GM23338 (cell line): ENCODE data around the gene FAR1. TPM values are rescaled to one million over a fixed set of nuclear protein-coding genes. Genes with fewer than 3 reads are reported as not detected.

ENCODE experiments used
- ATAC-seq: fragments of 200-7000 bp; cut with Tn5 transposase; 3 replicates; pipeline ENCODE4 v1.9.1; 2020
- DNase-seq: peaks from one replicate; pipeline ENCODE4 v3.0.0-alpha.2; 2015; ENCODE audit warnings: low spot score
- H2AFZ ChIP-seq: fragments of 200-600 bp; sonication (generic); 2 replicates; pipeline ENCODE4 v1.8.0; 2016; ENCODE audit warnings: antibody characterized with exemption, mild to moderate bottlenecking, moderate library complexity
- H3F3A ChIP-seq: fragments of 200-600 bp; sonication (generic); replicated peaks from 2 replicates; pipeline ENCODE4 v1.8.0; 2017; ENCODE audit warnings: antibody characterized with exemption, mixed run types, low read depth
- H3K27ac ChIP-seq: fragments of 200-600 bp; sonication (generic); 2 replicates; pipeline ENCODE4 v1.6.1; 2016; ENCODE audit warnings: low read depth
- H3K27me3 ChIP-seq: fragments of 200-600 bp; sonication (generic); 2 replicates; pipeline ENCODE4 v1.8.0; 2016; ENCODE audit warnings: mild to moderate bottlenecking, mixed run types, moderate library complexity; ENCODE audit not compliant: insufficient read depth
- H3K36me3 ChIP-seq: fragments of 200-600 bp; sonication (generic); 2 replicates; pipeline ENCODE4 v1.8.0; 2016; ENCODE audit warnings: mild to moderate bottlenecking; ENCODE audit not compliant: insufficient read depth
- H3K4me1 ChIP-seq: fragments of 200-600 bp; sonication (generic); 2 replicates; pipeline ENCODE4 v1.8.0; 2016; ENCODE audit warnings: mild to moderate bottlenecking, moderate library complexity; ENCODE audit not compliant: insufficient read depth
- H3K4me2 ChIP-seq: fragments of 200-600 bp; sonication (generic); 2 replicates; pipeline ENCODE4 v1.7.1; 2017; ENCODE audit warnings: mixed run types
- H3K4me3 ChIP-seq: fragments of 200-600 bp; sonication (generic); 2 replicates; pipeline ENCODE4 v1.6.1; 2016; ENCODE audit warnings: mixed run types
- H3K79me2 ChIP-seq: fragments of 200-600 bp; sonication (generic); replicated peaks from 2 replicates; pipeline ENCODE4 v1.8.0; 2017; ENCODE audit warnings: mild to moderate bottlenecking; ENCODE audit not compliant: insufficient read depth
- H3K9me2 ChIP-seq: fragments of 200-600 bp; sonication (generic); 2 replicates; pipeline ENCODE4 v1.8.0; 2017; ENCODE audit not compliant: insufficient read depth
- H4K20me1 ChIP-seq: fragments of 200-600 bp; sonication (generic); replicated peaks from 2 replicates; pipeline ENCODE4 v1.8.0; 2017; ENCODE audit warnings: mild to moderate bottlenecking; ENCODE audit not compliant: insufficient read depth
- H3K27ac Mint-ChIP-seq: 2 replicates; pipeline ENCODE4 v1.8.0; 2020; ENCODE audit warnings: inconsistent platforms, mild to moderate bottlenecking, moderate library complexity, mixed read lengths
- H3K27me3 Mint-ChIP-seq: 3 replicates; pipeline ENCODE4 v1.8.0; 2022; ENCODE audit warnings: low read depth, mild to moderate bottlenecking, moderate library complexity, mixed read lengths, inconsistent platforms; ENCODE audit not compliant: insufficient read depth, poor library complexity
- H3K36me3 Mint-ChIP-seq: 3 replicates; pipeline ENCODE4 v1.8.0; 2021; ENCODE audit warnings: low read depth, mild to moderate bottlenecking, inconsistent platforms, moderate library complexity, mixed read lengths
- H3K4me1 Mint-ChIP-seq: 3 replicates; pipeline ENCODE4 v1.8.0; 2020; ENCODE audit warnings: mild to moderate bottlenecking, inconsistent platforms, mixed read lengths
- H3K4me3 Mint-ChIP-seq: 3 replicates; pipeline ENCODE4 v1.8.0; 2021; ENCODE audit warnings: moderate library complexity, mild to moderate bottlenecking, inconsistent platforms, mixed read lengths
- H3K9me3 Mint-ChIP-seq: 3 replicates; pipeline ENCODE4 v1.8.0; 2020; ENCODE audit warnings: moderate library complexity, mild to moderate bottlenecking, inconsistent platforms, mixed read lengths
- CREB1 ChIP-seq: fragments of 250-450 bp; sonication (Bioruptor Pico); IDR thresholded peaks from 2 replicates; pipeline ENCODE4 v1.5.0; 2020; ENCODE audit warnings: low read depth, mild to moderate bottlenecking, moderate library complexity
- NANOG ChIP-seq: IDR thresholded peaks from 2 replicates; pipeline ENCODE4 v1.6.1; 2016; ENCODE audit warnings: antibody characterized with exemption, borderline replicate concordance
- POLR2AphosphoS5 ChIP-seq: IDR thresholded peaks from 2 replicates; pipeline ENCODE4 v1.6.1; 2016; ENCODE audit warnings: antibody characterized with exemption, low read depth
- REST ChIP-seq: IDR thresholded peaks from one replicate; pipeline ENCODE4 v1.6.1; 2018; ENCODE audit warnings: antibody characterized with exemption; ENCODE audit not compliant: unreplicated experiment
- ZNF114 ChIP-seq: fragments of 250-450 bp; sonication (Bioruptor Pico); IDR thresholded peaks from 2 replicates; pipeline ENCODE4 v1.5.0; 2020; ENCODE audit warnings: mild to moderate bottlenecking, moderate library complexity
- ZNF331 ChIP-seq: fragments of 250-450 bp; sonication (Bioruptor Pico); IDR thresholded peaks from 2 replicates; pipeline ENCODE4 v1.5.0; 2020; ENCODE audit warnings: low read depth, mild to moderate bottlenecking, moderate library complexity
- ZNF462 ChIP-seq: fragments of 250-450 bp; sonication (Bioruptor Pico); IDR thresholded peaks from 2 replicates; pipeline ENCODE4 v1.5.0; 2020; ENCODE audit warnings: mild to moderate bottlenecking, moderate library complexity
- polyA plus RNA-seq: library from polyadenylated mRNA; unstranded; fragments of >200 nt; fragmentation: Nextera tagmentation; extraction: Ambion mirVana; gene quantifications from 2 replicates; pipeline ENCODE4 v1.2.1, GENCODE V29; 2016
- total RNA-seq: library from RNA; depleted of rRNA; stranded (reverse); fragments of >200 nt; shearing (Covaris generic); gene quantifications from 2 replicates; pipeline ENCODE4 v1.2.3, GENCODE V29; 2014

FAR1 gene
- total and polyA plus RNA-seq, 2 experiments from 2014 or later, result 27.3 to 79.5 TPM

DNA sequence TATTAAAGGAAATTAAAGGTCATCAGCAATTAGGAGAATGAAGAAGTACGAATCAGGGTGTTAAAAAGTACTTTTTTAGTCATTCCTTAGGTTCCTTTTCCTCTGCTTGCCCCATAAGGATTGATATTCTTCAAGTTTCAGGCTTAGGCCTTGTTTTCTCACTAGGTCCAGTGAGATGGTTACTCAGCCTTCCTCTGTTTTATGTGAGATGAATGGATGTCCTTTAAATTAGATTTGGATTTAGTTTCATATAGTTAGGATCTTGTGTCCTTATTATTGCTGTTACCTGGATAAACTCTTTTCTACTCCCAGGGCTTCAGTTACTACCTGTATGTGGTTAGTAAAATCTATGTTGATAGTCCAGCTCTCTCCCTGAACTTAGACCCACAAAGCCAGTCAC is 29.2 kb downstream of the FAR1 start:
- H3K27me3 ChIP-seq, result no peaks in the 10 kb centered on the region
- Mint-ChIP-seq H3K27ac (no peak overlapping the region), H3K36me3 (peaks cover 38% of the 10 kb centered on the region), H3K4me1 (peaks cover 5% of the 10 kb centered on the region; the same call in 2 of the 3 replicates), H3K9me3 (no peaks in the 10 kb centered on the region), H3K4me3 (no peak overlapping the region), H3K27me3 (no peaks in the 10 kb centered on the region)
- H3K4me1 ChIP-seq, result peaks cover 4% of the 10 kb centered on the region; the same call in 1 of the 2 replicates
- no peak overlapping the region for H3K4me2 ChIP-seq
- peaks cover 8% of the 10 kb centered on the region; the same call in 1 of the 2 replicates for H3K36me3 ChIP-seq
- H3K4me3 ChIP-seq, result no peak overlapping the region
- H4K20me1 ChIP-seq, result peaks cover 11% of the 10 kb centered on the region
- no peak overlapping the region for H2AFZ ChIP-seq
- no peak overlapping the region for H3K27ac ChIP-seq
- no peaks in the 10 kb centered on the region for H3F3A ChIP-seq
- no peak for DNase-seq
- ATAC-seq, result no peak
- H3K9me2 ChIP-seq, result no peaks in the 10 kb centered on the region
- H3K79me2 ChIP-seq, result peaks cover 41% of the 10 kb centered on the region
- TF ChIP-seq ZNF462 (CRISPR knock-in tag) (no peak), NANOG (no peak), POLR2AphosphoS5 (no peak), REST (no peak), ZNF331 (CRISPR knock-in tag) (no peak), ZNF114 (CRISPR knock-in tag) (no peak), CREB1 (CRISPR knock-in tag) (no peak)
